LNCAP (cell line): ENCODE data around the gene NBAS.

ENCODE experiments used
- TF ChIP-seq, protein P1 (sequence below): fragments of 450-650 bp; IDR thresholded peaks from 2 replicates; pipeline ENCODE4 v1.5.1; 2017; ENCODE audit warnings: mild to moderate bottlenecking

NBAS gene

GRCh38 chr2:15284614-15285013 is 276.5 kb downstream of the NBAS start:
- TF ChIP-seq, protein P1, sequence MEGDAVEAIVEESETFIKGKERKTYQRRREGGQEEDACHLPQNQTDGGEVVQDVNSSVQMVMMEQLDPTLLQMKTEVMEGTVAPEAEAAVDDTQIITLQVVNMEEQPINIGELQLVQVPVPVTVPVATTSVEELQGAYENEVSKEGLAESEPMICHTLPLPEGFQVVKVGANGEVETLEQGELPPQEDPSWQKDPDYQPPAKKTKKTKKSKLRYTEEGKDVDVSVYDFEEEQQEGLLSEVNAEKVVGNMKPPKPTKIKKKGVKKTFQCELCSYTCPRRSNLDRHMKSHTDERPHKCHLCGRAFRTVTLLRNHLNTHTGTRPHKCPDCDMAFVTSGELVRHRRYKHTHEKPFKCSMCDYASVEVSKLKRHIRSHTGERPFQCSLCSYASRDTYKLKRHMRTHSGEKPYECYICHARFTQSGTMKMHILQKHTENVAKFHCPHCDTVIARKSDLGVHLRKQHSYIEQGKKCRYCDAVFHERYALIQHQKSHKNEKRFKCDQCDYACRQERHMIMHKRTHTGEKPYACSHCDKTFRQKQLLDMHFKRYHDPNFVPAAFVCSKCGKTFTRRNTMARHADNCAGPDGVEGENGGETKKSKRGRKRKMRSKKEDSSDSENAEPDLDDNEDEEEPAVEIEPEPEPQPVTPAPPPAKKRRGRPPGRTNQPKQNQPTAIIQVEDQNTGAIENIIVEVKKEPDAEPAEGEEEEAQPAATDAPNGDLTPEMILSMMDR = no peak

GRCh38 chr2:15281681-15282080 is 279.5 kb downstream of the NBAS start:
- TF ChIP-seq, protein P1 = no peak

GRCh38 chr2:15279201-15279876 is 281.8 kb downstream of the NBAS start:
- TF ChIP-seq, protein P1 = no peak

GRCh38 chr2:15278296-15278695 is 282.8 kb downstream of the NBAS start:
- TF ChIP-seq, protein P1 = no peak

DNA sequence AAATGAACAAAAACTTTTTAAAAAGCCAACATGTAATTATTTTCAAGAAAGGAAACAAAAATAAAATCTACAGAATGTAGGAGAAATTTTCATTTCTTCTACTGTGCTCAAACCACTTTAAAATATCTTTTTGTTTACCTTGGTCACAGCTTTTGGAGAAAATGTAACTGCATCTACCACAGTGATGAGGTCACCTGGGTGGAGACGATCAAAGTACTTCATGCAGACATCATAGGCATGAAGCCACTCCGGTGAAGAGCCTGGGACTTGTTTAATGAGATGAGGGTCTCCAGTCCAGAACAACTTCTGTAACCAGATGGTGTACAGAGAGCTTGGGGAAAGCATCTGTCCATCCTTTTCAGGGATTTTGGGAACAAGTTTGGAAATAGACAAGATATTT is 285.8 kb downstream of the NBAS start:
- TF ChIP-seq, protein P1 = no peak

DNA sequence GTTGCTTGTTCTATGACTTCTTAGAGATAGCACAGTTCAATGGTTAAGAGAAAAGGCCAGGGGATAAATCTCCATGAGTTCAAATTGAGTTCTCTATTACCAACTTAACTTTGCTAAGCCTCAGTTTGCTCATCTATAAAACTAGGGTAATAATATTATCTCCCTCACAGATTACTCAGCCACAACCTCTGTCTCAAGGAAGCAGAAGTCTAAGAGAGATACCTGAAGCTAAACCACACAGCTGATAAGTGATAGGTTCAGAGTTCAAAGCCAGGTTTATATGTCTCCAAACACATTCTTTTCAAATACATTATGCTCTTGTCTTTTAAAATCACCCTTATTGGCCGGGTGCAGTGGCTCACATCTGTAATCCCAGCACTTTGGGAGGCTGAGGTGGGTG is 287.7 kb downstream of the NBAS start:
- TF ChIP-seq, protein P1 = no peak

GRCh38 chr2:15272942-15273341 is 288.2 kb downstream of the NBAS start:
- TF ChIP-seq, protein P1 = no peak

- TF ChIP-seq, protein P1 = no peak
Observed at GRCh38 chr2:15271941-15272542, 289.1 kb downstream of the NBAS start.
